Putamen (tissue), 1 donor: ENCODE results near the gene OGFR.

Source experiments
- DNase-seq: peaks from one replicate; pipeline ENCODE4 v3.0.0-alpha.2; 2016; ENCODE audit warnings: low spot score

Gene OGFR

DNA sequence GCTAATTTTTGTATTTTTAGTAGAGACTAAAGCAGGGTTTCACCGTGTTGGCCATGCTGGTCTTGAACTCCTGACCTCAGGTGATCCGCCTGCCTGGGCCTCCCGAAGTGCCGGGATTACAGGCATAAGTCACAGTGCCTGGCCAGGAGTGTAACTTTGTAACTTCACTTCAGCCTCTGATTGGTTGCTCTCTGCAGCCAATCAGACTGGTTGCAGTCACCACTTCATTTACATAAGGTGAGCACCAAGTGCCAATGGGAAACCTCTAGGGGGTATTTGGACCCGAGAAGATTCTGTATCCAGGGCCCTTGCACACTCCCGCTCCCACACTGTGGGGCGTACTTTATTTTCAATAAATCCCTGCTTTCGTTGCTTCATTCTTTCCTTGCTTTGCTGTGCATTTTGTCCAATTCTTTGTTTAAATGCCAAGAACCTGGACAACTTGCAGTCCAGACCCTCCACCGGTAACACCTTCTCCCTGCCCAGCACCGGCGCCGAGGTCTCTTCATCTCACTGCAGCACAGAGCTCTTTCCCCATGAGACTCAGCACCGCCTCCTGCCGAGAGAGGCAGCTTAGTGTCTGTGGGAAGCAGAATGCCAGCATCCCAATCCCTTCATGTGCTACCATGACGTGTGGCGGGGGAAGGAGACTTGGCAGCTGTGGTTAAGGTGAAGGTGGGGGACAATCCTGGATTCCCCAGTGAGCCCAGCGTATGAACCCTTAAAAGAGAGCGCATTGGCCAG is 22.3 kb upstream of the OGFR start:
- no peak for DNase-seq

DNA sequence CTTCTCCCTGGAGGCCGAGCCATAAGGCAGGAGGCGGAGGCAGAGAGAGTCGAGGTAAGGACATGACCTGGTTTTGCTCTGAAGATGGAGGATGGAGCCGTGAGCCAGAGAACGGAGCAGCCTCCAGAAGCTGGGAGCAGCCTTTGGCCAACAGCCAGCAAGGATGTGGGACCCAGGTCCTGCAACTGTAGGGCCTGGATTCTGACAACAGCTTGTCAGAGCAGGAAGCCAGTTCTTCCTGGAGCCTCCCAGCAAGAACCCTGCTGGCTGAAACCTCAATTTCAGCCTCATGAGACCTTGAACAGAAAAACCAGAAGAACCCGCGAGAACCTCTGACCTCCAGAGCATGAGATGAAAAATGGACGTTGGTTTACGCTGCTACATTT is 21.7 kb upstream of the OGFR start:
- DNase-seq = no peak

- DNase-seq = no peak
Observed at GRCh38 chr20:62784497-62784896, 20.1 kb upstream of the OGFR start.

DNA sequence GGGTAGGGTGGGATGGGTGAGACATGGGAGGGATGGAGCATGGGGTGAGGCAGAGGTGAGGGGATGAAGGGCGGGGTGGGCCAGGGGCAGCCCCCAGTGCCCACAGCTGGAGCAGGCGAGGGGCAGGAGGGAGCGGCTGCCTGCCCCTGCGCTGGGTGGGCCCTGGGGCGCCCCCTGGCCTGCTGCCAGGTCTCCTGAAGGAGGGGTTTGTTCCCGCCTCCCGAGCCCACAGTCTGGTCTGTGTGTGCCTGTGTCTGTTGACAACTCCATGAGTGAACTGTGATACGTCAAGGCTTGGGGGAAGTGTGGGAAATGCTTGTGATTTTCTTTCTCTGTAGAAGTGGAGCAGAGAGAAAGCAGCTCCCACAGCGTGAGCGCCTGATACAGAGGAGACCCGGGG is 19.2 kb upstream of the OGFR start:
- no peak for DNase-seq

- no peak for DNase-seq
Observed at GRCh38 chr20:62786157-62786556, 18.5 kb upstream of the OGFR start.

DNA sequence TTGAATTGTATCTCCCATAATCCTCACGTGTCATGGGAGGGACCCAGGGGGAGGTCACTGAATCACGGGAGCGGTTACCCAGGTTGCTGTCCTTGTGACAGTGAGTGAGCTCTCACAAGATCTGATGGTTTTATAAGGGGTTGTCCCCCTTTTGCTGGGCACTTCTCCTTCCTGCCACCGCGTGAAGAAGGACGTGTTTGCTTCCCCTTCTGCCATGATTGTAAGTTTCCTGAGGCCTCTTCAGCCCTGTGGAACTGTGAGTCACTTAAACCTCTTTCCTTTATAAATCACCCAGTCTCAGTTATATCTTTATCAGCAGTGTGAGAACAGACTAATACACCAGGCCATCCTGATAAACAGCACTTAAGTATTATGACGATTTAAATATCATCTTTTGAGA is 17.3 kb upstream of the OGFR start:
- DNase-seq = no peak

DNA sequence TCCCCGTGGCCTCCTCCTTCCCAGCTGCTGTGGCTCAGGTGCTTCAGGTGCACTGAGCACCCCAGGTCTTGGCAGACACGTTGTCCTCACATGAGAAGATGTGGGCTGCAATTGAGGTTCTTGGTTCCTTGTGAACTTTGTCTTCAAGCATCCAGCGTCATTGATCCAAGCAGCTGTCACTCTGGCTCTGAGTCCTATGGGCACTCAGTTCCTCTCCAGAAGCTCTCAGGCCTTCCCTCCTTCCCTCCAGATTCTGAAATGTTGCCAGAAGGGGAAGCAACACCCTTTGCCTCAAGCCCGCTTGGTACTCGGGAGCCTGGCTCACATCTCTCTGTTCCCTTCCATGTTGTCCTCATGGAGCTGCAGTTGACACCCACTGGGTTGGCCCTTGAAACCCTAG is 16.8 kb upstream of the OGFR start:
- no peak for DNase-seq

DNA sequence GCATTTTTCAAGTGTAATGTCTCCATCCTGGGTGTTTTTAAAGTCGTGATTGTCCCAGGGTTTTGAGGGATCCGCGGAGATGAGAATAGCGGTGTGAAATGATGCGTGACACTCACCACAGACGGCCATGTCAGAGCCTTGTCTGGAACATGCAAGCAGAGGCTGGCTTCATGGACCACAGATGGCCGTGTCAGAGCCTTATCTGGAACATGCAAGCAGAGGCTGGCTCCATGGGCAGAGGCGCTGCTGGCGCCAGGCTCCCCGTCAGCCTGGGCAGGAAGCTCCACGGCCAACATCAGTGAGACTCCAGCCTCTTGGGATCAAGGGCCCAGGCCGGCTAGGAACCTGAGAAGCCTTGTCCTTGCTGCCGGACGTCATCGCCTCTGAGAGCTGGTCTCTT is 16.0 kb upstream of the OGFR start:
- DNase-seq = no peak

GRCh38 chr20:62790075-62790474 is 14.6 kb upstream of the OGFR start:
- DNase-seq = no peak

- peak; percentile 87 for DNase-seq
Observed at GRCh38 chr20:62791301-62792181, 13.1 kb upstream of the OGFR start.

DNA sequence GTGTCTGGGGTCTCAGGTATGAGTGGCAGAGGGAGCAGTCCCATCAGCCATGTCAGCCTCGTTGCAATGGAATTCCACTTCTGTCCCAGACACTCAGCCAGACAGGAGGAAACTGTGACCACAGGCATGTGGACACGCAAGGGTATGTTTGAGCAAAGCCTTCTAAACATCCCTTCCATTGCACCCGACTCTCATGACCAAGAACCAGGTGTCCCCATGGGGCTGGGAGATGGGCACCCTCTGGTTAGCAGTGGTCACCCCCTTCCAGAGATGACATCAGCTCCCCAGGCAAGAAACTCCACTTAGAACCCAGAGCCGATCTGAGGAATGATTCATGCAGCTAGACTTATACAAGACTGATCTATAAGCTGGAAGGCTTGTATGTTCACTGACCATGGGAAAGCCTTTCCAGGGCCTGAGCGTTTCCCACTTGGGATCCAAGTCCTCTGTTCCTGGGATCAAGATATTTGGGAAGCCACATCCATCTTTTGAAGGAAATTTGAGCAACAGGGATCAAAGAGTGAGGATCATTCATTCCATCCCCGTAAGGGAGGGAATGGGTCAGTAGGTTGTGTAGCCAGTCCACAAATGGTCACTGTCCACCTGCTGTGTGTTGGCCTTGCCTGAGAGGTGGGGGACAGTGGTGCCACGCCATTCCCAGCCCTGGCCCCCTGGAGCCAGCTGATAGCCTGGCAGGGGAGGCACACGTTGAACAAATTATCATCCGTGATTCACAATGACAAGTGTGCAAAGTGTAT is 12.3 kb upstream of the OGFR start:
- no peak for DNase-seq

GRCh38 chr20:62792940-62793756 is 11.5 kb upstream of the OGFR start:
- no peak for DNase-seq

GRCh38 chr20:62793757-62794006 is 11.0 kb upstream of the OGFR start:
- DNase-seq = no peak

GRCh38 chr20:62794007-62794724 is 10.5 kb upstream of the OGFR start:
- peak; percentile 95 for DNase-seq

DNA sequence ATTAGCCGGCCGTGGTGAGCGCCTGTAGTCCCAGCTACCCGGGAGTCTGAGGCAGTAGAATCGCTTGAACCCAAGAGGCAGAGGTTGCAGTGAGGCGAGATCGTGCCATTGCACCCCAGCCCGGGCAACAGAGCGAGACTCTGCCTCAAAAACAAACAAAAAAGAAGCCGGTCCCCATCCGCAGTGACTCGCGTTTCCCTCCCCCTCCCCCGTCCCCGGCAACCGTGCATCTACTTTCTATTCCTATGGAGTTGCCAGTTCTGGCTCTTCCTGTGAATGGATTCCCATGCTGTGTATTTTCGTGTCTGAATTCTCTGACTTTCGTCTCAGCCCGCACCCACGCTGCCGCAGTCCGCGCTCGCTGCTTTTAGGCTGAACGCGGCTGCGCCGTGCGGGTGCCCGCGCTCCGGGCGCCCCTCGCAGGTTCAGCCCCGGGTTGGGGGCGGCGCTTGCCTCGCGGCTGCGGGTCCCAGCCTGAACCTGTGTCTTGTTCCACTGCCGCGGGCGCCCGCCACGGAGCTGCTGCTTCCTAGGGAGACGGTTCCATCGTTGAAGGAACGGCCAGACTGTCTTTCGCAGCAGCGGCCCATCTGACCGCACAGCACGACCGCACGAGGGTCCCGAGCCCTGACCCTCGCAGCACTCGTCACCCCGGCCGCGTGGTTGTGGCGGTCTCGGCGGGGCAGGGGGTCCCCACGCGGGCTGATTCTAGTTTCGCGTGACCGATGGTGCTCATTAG is 9.4 kb upstream of the OGFR start:
- peak; percentile 69 for DNase-seq

DNA sequence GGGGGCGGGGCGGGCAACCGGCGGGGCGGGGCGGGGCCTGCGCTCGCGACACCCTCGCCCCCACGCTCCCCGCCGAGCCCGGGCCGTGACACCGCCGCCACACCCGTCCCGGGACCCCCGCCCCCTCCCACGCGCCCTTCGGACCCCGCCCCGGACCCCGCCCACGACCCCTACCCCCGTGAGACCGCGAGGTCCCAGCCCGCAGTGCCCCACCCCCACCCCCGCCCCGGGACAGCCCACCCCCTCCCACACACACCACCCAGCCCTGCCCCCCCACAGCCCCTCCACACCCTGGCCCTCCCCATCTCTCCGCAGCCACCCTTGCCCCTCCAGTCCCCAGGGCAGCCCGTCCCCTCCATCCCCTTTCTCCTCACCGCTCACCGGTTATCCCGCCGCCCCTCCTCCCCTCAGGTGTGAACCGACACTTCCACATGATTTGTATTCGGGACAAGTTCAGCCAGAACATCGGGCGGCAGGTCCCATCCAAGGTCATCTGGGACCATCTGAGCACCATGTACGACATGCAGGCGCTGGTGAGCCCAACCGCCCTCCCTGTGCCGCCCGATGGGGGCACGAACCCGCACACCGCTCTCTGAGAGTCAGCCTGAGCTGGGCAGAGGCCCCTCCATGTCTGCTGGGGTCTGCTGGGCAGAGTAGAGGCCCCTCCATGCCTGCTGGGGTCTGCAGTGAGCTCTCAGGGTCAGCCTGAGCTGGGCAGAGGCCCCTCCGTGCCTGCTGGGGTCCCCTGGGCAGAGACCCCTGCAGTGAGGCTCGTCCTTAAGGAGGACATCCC is 7.7 kb upstream of the OGFR start:
- no peak for DNase-seq

- DNase-seq = no peak
Observed at GRCh38 chr20:62797671-62798532, 6.7 kb upstream of the OGFR start.

DNA sequence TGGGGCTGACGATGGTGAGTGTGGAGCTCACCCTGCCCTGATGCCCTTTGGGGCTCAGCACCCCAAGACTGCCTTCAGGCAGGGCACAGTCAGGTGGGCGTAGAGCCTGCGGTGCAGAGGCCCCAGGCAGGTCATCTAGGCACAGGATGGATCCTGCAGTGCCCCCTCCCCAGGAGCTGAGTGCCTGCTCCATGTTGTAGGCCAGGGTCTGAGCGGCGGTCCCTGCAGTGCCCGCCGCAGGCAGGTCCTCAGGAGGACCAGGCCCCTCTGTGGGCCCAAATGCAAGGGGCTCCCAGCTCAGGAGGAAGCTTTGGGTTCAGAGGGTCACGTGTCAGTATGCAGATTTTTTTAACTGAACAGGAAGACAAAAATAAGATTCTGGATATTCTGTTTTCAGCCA is 5.6 kb upstream of the OGFR start:
- DNase-seq = no peak

DNA sequence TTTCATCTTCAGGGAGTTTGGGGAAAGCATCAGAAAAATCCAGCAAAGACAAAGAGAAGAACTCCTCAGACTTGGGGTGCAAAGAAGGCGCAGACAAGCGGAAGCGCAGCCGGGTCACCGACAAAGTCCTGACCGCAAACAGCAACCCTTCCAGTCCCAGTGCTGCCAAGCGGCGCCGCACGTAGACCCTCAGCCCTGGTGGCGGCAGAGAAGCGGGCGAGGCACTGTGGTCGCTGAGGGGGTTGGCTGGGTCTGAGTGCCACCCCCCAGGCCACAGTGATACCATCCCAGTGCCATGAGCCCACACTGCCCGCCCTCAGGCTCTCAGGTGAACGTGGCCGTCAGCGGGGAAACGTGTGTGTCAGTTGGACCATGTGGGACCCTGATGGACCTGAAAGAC is 5.2 kb upstream of the OGFR start:
- DNase-seq = no peak
